GM06990 (cell line): ENCODE measurements around the gene SEC62.

Experiments
- DNase-seq: peaks from one replicate; pipeline ENCODE4 v3.0.0-alpha.2; 2011; ENCODE audit not compliant: insufficient read length; ENCODE audit errors: extremely low read depth
- H3K27me3 ChIP-seq: replicated peaks from 2 replicates; pipeline ENCODE4 v1.6.0; 2011; ENCODE audit warnings: low read length; ENCODE audit not compliant: control insufficient read depth, insufficient read depth
- H3K36me3 ChIP-seq: 2 replicates; pipeline ENCODE4 v1.5.1; 2011; ENCODE audit warnings: low read length; ENCODE audit not compliant: control insufficient read depth, insufficient read depth
- H3K4me3 ChIP-seq: replicated peaks from 2 replicates; pipeline ENCODE4 v1.5.1; 2011; ENCODE audit warnings: low read depth, mild to moderate bottlenecking, control low read depth, low read length
- TF ChIP-seq, protein P1 (sequence below): IDR thresholded peaks from 2 replicates; pipeline ENCODE4 v1.5.1; 2011; ENCODE audit warnings: low read length, control low read depth, mild to moderate bottlenecking, inconsistent platforms; ENCODE audit not compliant: insufficient read depth, poor library complexity, severe bottlenecking

Gene SEC62

GRCh38 chr3:169931747-169932520 lies 34.7 kb upstream of the SEC62 start:
- H3K27me3 ChIP-seq, result no peaks in the 10 kb centered on the region
- H3K36me3 ChIP-seq, result no peaks in the 10 kb centered on the region
- peak; percentile 71 for DNase-seq
- H3K4me3 ChIP-seq, result peak overlapping the region; percentile 5
- TF ChIP-seq, protein P1, sequence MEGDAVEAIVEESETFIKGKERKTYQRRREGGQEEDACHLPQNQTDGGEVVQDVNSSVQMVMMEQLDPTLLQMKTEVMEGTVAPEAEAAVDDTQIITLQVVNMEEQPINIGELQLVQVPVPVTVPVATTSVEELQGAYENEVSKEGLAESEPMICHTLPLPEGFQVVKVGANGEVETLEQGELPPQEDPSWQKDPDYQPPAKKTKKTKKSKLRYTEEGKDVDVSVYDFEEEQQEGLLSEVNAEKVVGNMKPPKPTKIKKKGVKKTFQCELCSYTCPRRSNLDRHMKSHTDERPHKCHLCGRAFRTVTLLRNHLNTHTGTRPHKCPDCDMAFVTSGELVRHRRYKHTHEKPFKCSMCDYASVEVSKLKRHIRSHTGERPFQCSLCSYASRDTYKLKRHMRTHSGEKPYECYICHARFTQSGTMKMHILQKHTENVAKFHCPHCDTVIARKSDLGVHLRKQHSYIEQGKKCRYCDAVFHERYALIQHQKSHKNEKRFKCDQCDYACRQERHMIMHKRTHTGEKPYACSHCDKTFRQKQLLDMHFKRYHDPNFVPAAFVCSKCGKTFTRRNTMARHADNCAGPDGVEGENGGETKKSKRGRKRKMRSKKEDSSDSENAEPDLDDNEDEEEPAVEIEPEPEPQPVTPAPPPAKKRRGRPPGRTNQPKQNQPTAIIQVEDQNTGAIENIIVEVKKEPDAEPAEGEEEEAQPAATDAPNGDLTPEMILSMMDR, result no peak

DNA sequence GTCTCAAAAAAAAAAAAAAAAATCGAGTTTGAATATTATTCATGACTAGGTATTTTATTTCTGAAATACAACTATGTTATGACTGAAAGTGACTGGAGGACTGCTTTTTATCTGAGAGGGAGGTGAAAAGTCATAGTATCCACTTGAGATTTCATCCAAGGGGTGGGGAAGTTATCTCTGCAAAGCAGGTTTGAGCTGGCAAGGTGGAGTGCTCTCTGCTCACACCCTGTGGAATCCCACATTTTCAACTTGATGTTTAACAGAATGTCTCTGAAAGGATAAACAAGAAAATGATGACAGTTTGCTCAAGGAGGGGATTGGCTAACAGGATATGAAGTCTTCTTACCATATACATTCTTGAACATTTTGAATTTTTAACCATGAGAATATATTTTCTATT lies 27.3 kb upstream of the SEC62 start:
- H3K4me3 ChIP-seq, result no peak overlapping the region
- TF ChIP-seq, protein P1, result no peak
- no peaks in the 10 kb centered on the region for H3K27me3 ChIP-seq
- DNase-seq, result no peak
- no peaks in the 10 kb centered on the region for H3K36me3 ChIP-seq

DNA sequence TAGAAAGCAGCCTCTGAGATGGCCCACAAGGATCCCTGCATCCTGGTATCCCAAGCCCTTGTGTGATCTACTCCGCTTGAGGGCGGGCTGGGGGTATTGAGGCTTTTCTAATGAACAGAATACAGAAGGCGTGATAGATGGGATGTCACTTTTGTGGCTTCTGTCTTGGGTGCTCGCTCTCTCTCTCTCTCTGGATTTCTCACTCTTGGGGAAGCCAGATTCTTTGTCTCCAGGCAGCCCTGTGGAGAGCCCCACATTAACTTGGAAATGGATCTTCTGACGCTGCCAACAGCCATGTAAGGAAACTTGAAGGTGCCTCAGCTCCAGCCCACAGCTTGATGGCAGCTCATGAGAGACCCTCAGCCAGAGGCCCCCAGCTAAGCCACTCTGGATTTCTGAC lies 26.9 kb upstream of the SEC62 start:
- TF ChIP-seq, protein P1, result no peak
- DNase-seq, result no peak
- H3K36me3 ChIP-seq, result no peaks in the 10 kb centered on the region
- no peak overlapping the region for H3K4me3 ChIP-seq
- H3K27me3 ChIP-seq, result no peaks in the 10 kb centered on the region

DNA sequence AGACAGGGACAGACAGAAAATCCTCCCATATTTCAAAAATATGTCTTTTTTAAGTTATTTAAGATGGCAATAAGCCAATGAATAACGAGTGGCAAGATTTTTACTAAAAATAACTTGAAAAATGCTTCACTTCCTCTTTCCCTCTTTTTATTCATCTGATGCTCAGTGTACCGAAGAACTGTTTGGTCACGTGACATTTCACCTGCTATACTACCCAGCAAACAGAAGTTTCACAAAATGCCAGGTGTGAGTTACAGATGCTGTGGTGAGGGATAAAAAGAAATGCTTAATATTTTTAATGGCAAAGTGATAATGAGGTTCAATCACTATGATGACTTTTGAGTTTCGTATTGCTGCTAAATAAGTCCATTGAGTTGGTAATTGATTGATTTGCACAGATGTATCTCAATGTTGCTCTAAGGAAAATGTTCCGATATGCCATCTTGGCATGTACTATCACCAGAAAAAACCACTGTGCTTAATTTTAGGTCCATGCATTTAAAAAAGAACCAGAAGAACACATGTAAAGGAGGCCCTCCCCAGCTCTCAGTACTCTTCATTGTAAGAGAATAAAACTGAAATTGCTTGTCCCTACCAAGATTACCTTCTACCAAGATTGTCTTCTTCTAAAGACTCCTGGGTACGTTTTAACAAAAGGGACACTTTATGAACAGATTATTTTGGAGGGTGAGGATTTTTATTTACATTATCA lies 26.0 kb upstream of the SEC62 start:
- DNase-seq, result peak; percentile 85
- TF ChIP-seq, protein P1, result no peak
- H3K36me3 ChIP-seq, result no peaks in the 10 kb centered on the region
- peak overlapping the region; percentile 46 for H3K4me3 ChIP-seq
- no peaks in the 10 kb centered on the region for H3K27me3 ChIP-seq

GRCh38 chr3:169945313-169945712 lies 21.3 kb upstream of the SEC62 start:
- no peaks in the 10 kb centered on the region for H3K27me3 ChIP-seq
- DNase-seq, result peak; percentile 75
- TF ChIP-seq, protein P1, result no peak

More at GRCh38 chr3:169945313-169945712, 21.3 kb upstream of the SEC62 start:
- no peaks in the 10 kb centered on the region for H3K36me3 ChIP-seq
- H3K4me3 ChIP-seq, result peak overlapping the region; percentile 28
